GM13976 (cell line): ENCODE results near the gene MRPS34.

Source experiments
- DNase-seq: peaks from one replicate; pipeline ENCODE4 v3.0.0; 2012; ENCODE audit warnings: low spot score
- in situ Hi-C: fragments of 300-500 bp; cut with MboI; formaldehyde crosslinking; loops from one replicate; pipeline ENCODE4 v1.12.0; 2022; ENCODE audit warnings: low sequenced_read_pairs, mixed read lengths, inconsistent platforms; ENCODE audit not compliant: unreplicated experiment
- TF ChIP-seq, protein P1 (sequence below): IDR thresholded peaks from 2 replicates; pipeline ENCODE4 v1.5.1; 2012; ENCODE audit warnings: borderline replicate concordance, mild to moderate bottlenecking; ENCODE audit not compliant: insufficient read depth; ENCODE audit errors: extremely low read depth, missing control alignments, control extremely low read depth

MRPS34 gene

DNA sequence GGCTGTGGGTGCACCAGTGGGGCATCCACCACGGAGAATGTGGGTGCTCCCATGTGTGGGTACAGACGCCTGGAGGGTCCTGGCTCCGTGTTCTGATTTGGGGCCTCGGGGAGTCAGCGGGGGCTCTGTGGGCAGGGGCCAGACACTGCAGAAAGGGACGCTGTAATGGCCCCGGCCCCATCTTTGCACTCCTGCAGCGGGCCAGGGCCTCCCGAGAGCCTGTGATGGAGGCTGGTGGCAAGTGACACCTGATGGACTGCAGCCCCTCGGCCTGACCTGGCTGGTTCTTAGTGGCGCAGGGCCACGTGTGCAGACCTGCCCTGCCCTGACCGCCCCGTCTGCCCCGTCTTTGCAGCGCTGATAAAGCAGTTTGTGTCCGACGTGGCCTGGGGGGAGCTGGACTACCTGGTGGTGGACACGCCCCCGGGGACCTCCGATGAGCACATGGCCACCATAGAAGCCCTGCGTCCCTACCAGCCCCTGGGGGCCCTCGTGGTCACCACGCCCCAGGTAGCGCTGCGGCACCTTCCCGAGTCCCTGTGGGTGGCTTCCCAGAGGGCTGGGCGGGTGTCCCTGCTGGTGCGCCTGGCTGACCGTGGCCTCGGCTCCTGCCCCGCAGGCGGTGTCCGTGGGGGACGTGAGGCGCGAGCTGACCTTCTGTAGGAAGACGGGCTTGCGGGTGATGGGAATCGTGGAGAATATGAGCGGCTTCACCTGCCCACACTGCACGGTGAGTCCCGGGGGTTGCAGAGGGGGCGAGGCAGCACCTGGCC is 14.6 kb upstream of the MRPS34 start:
- TF ChIP-seq, protein P1, sequence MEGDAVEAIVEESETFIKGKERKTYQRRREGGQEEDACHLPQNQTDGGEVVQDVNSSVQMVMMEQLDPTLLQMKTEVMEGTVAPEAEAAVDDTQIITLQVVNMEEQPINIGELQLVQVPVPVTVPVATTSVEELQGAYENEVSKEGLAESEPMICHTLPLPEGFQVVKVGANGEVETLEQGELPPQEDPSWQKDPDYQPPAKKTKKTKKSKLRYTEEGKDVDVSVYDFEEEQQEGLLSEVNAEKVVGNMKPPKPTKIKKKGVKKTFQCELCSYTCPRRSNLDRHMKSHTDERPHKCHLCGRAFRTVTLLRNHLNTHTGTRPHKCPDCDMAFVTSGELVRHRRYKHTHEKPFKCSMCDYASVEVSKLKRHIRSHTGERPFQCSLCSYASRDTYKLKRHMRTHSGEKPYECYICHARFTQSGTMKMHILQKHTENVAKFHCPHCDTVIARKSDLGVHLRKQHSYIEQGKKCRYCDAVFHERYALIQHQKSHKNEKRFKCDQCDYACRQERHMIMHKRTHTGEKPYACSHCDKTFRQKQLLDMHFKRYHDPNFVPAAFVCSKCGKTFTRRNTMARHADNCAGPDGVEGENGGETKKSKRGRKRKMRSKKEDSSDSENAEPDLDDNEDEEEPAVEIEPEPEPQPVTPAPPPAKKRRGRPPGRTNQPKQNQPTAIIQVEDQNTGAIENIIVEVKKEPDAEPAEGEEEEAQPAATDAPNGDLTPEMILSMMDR, result no peak
- no peak for DNase-seq
- in situ Hi-C loops, result no loop called here

DNA sequence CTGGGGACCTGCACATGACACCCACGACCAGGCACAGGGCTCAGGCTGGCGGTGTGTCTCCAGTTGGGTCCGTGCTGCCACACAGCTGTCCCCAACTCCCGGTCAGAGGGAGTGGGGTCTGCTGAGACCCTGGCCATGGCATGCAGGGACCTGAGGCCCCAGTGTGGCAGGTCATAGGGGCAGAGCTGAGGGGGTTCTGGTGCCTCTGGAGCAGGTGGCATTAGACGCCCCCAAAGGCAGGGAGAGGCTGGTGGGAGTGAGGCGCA is 14.1 kb upstream of the MRPS34 start:
- no peak for DNase-seq
- in situ Hi-C loops, result no loop called here
- TF ChIP-seq, protein P1, result no peak

DNA sequence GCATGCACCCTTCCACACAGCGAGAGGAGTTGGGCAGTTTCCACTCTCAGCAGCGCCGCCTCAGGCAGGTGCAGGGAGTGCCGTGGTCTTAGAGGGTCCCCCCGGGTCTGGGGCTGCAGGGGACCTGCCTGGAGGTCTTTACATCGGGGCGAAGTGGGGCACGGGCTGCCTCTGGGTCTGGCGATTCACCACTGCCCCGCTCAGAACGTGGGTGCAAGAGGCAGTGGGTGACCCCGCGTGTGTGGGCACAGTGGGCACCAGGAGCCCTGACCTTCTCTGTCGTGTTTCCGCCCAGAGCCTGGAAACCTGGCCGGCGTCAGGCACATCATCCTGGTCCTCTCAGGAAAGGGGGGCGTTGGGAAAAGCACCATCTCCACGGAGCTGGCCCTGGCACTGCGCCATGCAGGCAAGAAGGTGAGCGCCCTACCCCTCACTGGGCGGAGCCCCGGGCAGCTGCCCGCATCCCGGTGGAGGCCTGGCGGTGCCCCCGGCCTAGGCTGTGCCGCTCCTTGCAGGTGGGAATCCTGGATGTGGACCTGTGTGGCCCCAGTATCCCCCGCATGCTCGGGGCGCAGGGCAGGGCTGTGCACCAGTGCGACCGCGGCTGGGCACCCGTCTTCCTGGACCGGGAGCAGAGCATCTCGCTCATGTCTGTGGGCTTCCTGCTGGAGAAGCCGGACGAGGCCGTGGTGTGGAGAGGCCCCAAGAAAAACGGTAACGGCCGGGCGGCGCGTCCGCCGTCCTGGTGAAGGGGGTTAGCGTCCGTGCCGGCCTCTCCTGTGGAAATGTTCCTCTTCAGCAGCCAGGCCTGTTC is 13.5 kb upstream of the MRPS34 start:
- TF ChIP-seq, protein P1, result peak; percentile 15
- in situ Hi-C loops, result no loop called here
- no peak for DNase-seq

DNA sequence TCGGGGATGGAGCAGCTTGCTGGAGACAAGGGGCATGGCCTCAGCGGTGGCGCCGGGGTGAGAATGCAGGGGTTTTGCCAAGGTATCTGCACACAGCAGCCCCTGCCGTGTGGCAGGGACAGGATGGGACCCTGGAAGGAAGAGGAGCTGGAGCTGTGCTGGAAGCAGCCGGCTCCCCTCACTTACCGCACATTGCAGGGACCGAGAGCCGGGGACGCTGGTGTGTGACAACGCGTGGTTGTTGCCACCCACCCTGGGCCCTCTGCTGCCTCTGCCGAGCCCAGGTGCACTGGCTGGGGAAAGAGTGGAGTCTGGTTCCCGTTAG is 12.9 kb upstream of the MRPS34 start:
- DNase-seq, result no peak
- TF ChIP-seq, protein P1, result no peak
- in situ Hi-C loops, result no loop called here

DNA sequence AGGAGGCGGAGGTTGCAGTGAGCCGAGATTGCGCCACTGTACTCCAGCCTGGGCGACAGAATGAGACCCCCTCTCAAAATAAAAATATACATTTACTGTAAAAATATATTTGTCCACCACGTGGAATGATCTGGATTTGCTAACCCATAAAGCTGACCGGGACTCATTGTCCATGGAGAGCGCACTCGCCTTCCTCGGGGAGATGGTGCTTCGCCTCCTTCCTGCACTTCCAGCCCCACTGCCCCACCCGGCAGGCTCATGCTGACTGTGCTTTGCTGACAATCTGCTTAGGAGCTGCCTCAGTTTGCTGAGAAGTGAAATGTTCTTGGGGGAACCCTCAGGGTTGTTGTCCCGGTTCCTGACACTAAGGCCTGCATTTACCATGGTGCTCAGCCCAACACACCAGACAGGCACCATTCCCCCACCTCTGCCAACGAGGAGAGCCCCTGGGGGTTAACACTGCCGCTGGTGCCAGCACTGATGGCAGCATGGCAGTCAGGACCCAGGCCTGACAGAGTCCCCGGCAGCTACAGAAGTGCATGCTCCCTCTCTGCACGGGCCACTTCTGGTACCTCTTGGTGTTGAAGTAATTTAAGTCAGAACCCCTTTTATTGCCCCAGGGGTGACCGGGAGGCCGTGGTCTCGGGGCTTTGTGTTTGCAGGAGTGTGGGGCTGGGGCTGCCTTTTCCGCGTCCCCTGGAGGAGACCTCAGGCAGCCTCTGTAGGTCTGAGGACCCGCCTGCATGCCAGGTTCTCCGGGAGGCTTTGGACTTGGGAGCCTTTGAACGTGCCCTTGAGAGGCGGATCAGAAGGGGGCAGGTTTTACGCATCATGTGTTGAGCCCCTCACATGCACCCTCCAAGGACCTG is 12.3 kb upstream of the MRPS34 start:
- TF ChIP-seq, protein P1, result no peak
- in situ Hi-C loops, result no loop called here
- no peak for DNase-seq
